H4 (cell line): ENCODE data around the gene CEP128. TPM values are rescaled to one million over a fixed set of nuclear protein-coding genes. Genes with fewer than 3 reads are reported as not detected.
A peak's percentile ranks its signal among the peaks of the same experiment; 100 is the strongest.

Source experiments
- DNase-seq: peaks from one replicate; pipeline ENCODE4 v3.0.0-alpha.2; 2015; ENCODE audit warnings: low spot score
- total RNA-seq: library from RNA; depleted of rRNA; stranded (reverse); fragments of >200 nt; shearing (Covaris generic); gene quantifications from 2 replicates; pipeline ENCODE4 v1.2.3, GENCODE V29; 2014; rRNA removed

Gene CEP128
- total RNA-seq, 1 experiment from 2014 or later = 5.7 TPM

- DNase-seq = no peak
Observed at GRCh38 chr14:80485764-80486163, 455.8 kb downstream of the CEP128 start.

GRCh38 chr14:80483331-80483730 is 458.2 kb downstream of the CEP128 start:
- DNase-seq = no peak

GRCh38 chr14:80477388-80478160 is 464.0 kb downstream of the CEP128 start:
- DNase-seq = no peak

- DNase-seq = peak; percentile 30
Observed at GRCh38 chr14:80475074-80475473, 466.5 kb downstream of the CEP128 start.

GRCh38 chr14:80468331-80469122 is 473.0 kb downstream of the CEP128 start:
- no peak for DNase-seq

- no peak for DNase-seq
Observed at GRCh38 chr14:80465546-80466220, 475.9 kb downstream of the CEP128 start.

GRCh38 chr14:80464531-80465149 is 476.9 kb downstream of the CEP128 start:
- no peak for DNase-seq

GRCh38 chr14:80456209-80456608 is 485.3 kb downstream of the CEP128 start:
- peak; percentile 56 for DNase-seq

GRCh38 chr14:80455031-80455430 is 486.5 kb downstream of the CEP128 start:
- DNase-seq = no peak

DNA sequence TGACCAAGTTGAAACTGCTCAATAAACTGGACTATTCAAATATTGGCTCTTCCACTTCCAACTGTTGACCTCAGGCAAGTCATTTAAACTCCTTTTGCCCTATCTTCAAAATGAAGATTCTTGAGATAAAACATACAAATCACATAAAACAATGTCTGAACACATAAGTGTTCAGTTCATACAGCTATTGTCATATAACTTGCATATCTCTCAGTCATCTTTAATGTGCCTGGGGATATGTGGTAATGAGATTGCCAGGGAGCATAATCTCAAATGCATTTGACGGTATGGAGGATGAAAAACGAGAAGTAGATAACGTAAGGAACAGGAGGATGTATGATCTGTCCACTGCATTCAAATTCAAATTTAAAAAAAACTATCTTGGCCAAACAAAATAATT is 493.3 kb downstream of the CEP128 start:
- no peak for DNase-seq

DNA sequence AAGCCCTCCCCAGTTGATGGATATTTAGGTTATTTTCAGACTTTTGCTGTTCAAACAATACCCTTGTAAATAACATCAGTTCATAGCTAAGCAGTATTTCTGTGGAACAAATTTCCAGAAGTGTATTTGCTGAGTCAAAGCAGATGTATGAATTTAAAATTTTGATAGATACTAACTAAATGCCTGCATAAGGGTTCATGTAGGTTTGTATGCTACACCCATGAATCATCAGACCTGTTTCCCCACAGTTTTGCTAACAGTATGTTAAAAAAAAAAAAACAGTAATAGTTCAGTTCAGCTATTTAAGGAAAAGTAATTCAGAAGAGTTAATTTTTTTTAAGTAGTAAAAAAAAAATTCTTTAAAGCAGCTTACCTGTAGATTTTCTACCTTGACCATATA is 494.1 kb downstream of the CEP128 start:
- no peak for DNase-seq

Other genes starting within 250 kb of the CEP128 start
- gene TSHR, start 13.9 kb upstream of the CEP128 start, total RNA-seq = not detected in 2 replicates